DOHH2 (cell line): ENCODE measurements around the gene ZBTB24.

ENCODE experiments used
- H3F3A ChIP-seq: fragments of 200-600 bp; sonication (generic), shearing (Covaris generic); 2 replicates; pipeline ENCODE4 v1.6.0; 2016; ENCODE audit warnings: antibody characterized with exemption, mild to moderate bottlenecking; ENCODE audit not compliant: control insufficient read depth, insufficient read depth
- H3K27ac ChIP-seq: fragments of 200-600 bp; sonication (generic); 2 replicates; pipeline ENCODE4 v1.5.1; 2014; ENCODE audit warnings: low read depth, mild to moderate bottlenecking, low read length, moderate library complexity
- H3K27me3 ChIP-seq: fragments of 200-600 bp; sonication (generic); 2 replicates; pipeline ENCODE4 v1.6.1; 2014; ENCODE audit warnings: mild to moderate bottlenecking, low read length, mixed read lengths; ENCODE audit not compliant: control insufficient read depth
- H3K36me3 ChIP-seq: fragments of 200-600 bp; sonication (generic); 2 replicates; pipeline ENCODE4 v1.6.1; 2014; ENCODE audit warnings: mild to moderate bottlenecking, low read length, moderate library complexity, mixed read lengths; ENCODE audit not compliant: control insufficient read depth
- H3K4me1 ChIP-seq: fragments of 200-600 bp; sonication (generic); 2 replicates; pipeline ENCODE4 v1.6.1; 2014; ENCODE audit warnings: mild to moderate bottlenecking, low read length, mixed read lengths; ENCODE audit not compliant: control insufficient read depth
- H3K4me2 ChIP-seq: fragments of 200-600 bp; sonication (generic); 2 replicates; pipeline ENCODE4 v1.6.0; 2014; ENCODE audit warnings: mild to moderate bottlenecking, low read length, moderate library complexity
- H3K4me3 ChIP-seq: fragments of 200-600 bp; sonication (generic); 2 replicates; pipeline ENCODE4 v1.5.1; 2014; ENCODE audit warnings: mild to moderate bottlenecking, low read length, mixed read lengths
- H3K79me2 ChIP-seq: fragments of 200-600 bp; sonication (generic); 2 replicates; pipeline ENCODE4 v1.6.1; 2014; ENCODE audit warnings: mild to moderate bottlenecking, low read length, mixed read lengths; ENCODE audit not compliant: control insufficient read depth
- H3K9me2 ChIP-seq: fragments of 200-600 bp; sonication (generic); replicated peaks from 2 replicates; pipeline ENCODE4 v1.6.1; 2014; ENCODE audit warnings: mild to moderate bottlenecking, low read length, mixed read lengths; ENCODE audit not compliant: control insufficient read depth
- H3K9me3 ChIP-seq: fragments of 200-600 bp; sonication (generic); 2 replicates; pipeline ENCODE4 v1.6.1; 2014; ENCODE audit warnings: antibody characterized with exemption, low read length, mixed read lengths; ENCODE audit not compliant: control insufficient read depth, insufficient read depth
- H4K20me1 ChIP-seq: fragments of 200-600 bp; sonication (generic); 2 replicates; pipeline ENCODE4 v1.6.0; 2014; ENCODE audit warnings: low read depth, mild to moderate bottlenecking, antibody characterized with exemption, low read length, moderate library complexity; ENCODE audit not compliant: control insufficient read depth, insufficient read depth
- EZH2phosphoT487 ChIP-seq: fragments of 200-600 bp; sonication (generic); IDR thresholded peaks from 2 replicates; pipeline ENCODE4 v1.6.1; 2017; ENCODE audit warnings: borderline replicate concordance, mild to moderate bottlenecking, antibody characterized with exemption, low read length, moderate library complexity, mixed read lengths
- TF ChIP-seq, protein P1 (sequence below): fragments of 200-600 bp; sonication (generic); IDR thresholded peaks from one replicate; pipeline ENCODE4 v1.5.1; 2014; ENCODE audit warnings: antibody characterized with exemption, mild to moderate bottlenecking, low read depth, low read length; ENCODE audit not compliant: poor library complexity, severe bottlenecking

The ZBTB24 gene

DNA sequence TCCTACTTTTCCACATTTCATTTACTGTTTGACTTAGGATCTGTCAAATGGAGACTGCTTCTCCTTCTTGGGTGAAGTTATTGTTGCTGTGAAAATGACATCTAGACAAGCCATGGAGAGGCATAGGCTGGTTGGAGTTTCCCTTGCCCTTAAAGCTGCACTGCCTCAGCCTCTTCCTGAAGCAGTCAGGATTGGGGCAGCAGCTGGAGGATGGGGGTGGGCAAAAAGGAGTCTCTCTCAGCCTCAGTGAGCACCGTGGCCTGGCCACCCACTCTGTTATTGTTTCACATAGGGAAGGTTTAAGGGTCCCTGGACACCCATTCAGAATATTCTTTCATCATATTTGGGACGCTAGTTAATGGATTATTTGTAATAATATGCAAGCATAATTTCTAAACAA is 7.7 kb upstream of the ZBTB24 start:
- Histone ChIP-seq H3K9me2 (no peaks in the 10 kb centered on the region), H3K4me3 (no peak overlapping the region), H3K4me1 (peaks cover 28% of the 10 kb centered on the region), H3K79me2 (no peaks in the 10 kb centered on the region), H3K27me3 (no peaks in the 10 kb centered on the region), H3F3A (no peaks in the 10 kb centered on the region), H3K9me3 (no peaks in the 10 kb centered on the region), H3K4me2 (no peak overlapping the region), H3K27ac (no peak overlapping the region), H3K36me3 (no peaks in the 10 kb centered on the region), H4K20me1 (no peaks in the 10 kb centered on the region)
- TF ChIP-seq, protein P1, sequence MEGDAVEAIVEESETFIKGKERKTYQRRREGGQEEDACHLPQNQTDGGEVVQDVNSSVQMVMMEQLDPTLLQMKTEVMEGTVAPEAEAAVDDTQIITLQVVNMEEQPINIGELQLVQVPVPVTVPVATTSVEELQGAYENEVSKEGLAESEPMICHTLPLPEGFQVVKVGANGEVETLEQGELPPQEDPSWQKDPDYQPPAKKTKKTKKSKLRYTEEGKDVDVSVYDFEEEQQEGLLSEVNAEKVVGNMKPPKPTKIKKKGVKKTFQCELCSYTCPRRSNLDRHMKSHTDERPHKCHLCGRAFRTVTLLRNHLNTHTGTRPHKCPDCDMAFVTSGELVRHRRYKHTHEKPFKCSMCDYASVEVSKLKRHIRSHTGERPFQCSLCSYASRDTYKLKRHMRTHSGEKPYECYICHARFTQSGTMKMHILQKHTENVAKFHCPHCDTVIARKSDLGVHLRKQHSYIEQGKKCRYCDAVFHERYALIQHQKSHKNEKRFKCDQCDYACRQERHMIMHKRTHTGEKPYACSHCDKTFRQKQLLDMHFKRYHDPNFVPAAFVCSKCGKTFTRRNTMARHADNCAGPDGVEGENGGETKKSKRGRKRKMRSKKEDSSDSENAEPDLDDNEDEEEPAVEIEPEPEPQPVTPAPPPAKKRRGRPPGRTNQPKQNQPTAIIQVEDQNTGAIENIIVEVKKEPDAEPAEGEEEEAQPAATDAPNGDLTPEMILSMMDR = no peak
- no peak for TF ChIP-seq EZH2phosphoT487

DNA sequence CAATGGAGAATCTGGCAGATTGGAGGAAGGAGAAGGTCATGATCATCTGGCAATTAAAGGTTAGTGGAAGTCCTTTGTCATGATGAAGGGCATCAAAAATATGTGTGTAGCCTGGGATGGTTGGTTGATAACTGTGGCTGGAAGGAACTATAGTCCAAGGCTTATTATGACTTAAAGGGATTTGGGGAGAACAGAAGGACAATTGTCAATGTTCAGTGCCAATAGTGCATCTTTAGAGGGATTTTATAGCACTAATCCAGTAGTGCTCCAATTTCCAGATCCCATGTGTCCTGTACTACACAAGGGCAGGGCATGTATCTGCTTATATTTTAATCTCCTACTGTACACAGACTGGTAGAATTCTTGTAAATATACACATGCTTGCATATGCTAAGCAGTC is 5.0 kb upstream of the ZBTB24 start:
- Histone ChIP-seq H3K4me1 (peaks cover 24% of the 10 kb centered on the region), H3K79me2 (no peaks in the 10 kb centered on the region), H3K27me3 (no peaks in the 10 kb centered on the region; the same call in 1 of the 2 replicates), H3K36me3 (no peaks in the 10 kb centered on the region), H3F3A (peaks cover 4% of the 10 kb centered on the region), H3K9me2 (no peaks in the 10 kb centered on the region), H3K4me3 (no peak overlapping the region), H3K9me3 (no peaks in the 10 kb centered on the region), H4K20me1 (no peaks in the 10 kb centered on the region), H3K4me2 (no peak overlapping the region), H3K27ac (no peak overlapping the region)
- TF ChIP-seq, protein P1 = no peak
- TF ChIP-seq EZH2phosphoT487 = no peak

DNA sequence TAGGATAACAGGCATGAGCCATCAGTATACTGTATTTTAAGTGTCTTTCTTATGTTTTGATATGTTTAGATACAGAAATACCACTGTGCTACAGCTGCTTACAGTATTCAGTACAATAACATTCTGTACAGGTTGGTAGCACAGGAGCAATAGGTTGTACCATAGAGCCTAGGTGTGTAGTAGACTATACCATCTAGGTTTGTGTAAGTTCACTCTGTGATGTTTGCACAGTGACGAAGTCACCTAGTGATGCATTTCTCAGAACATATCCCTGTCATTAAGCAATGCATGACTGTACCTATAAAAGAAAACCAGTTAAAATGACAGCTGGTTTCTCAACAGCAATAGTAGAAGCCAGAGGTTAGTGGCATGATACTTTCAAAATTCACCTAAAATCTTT is 3.0 kb upstream of the ZBTB24 start:
- no peaks in the 10 kb centered on the region for H3K9me3 ChIP-seq
- no peak for TF ChIP-seq EZH2phosphoT487
- TF ChIP-seq, protein P1 = no peak
- H3F3A ChIP-seq = peaks cover 4% of the 10 kb centered on the region
- H3K9me2 ChIP-seq = no peaks in the 10 kb centered on the region
- peaks cover 19% of the 10 kb centered on the region for H3K79me2 ChIP-seq
- no peak overlapping the region for H3K4me3 ChIP-seq
- no peak overlapping the region for H3K27ac ChIP-seq
- H3K4me2 ChIP-seq = no peak overlapping the region
- H3K36me3 ChIP-seq = peaks cover 11% of the 10 kb centered on the region
- no peaks in the 10 kb centered on the region; the same call in 1 of the 2 replicates for H3K27me3 ChIP-seq
- H3K4me1 ChIP-seq = peaks cover 27% of the 10 kb centered on the region
- H4K20me1 ChIP-seq = peaks cover 3% of the 10 kb centered on the region; the same call in 1 of the 2 replicates
